HG02642 (cell line): ENCODE data around the gene NXPE4.
"Not testable (repeated sequence)": the region's sequence is repeated elsewhere in the genome, so short reads cannot be mapped to it uniquely, and the experiment has no call there.

Experiments
- ATAC-seq: cut with Tn5 transposase; IDR thresholded peaks from one replicate; pipeline ENCODE4 v1.9.1; 2021; ENCODE audit warnings: mild to moderate bottlenecking; ENCODE audit not compliant: unreplicated experiment, poor library complexity

NXPE4 gene

DNA sequence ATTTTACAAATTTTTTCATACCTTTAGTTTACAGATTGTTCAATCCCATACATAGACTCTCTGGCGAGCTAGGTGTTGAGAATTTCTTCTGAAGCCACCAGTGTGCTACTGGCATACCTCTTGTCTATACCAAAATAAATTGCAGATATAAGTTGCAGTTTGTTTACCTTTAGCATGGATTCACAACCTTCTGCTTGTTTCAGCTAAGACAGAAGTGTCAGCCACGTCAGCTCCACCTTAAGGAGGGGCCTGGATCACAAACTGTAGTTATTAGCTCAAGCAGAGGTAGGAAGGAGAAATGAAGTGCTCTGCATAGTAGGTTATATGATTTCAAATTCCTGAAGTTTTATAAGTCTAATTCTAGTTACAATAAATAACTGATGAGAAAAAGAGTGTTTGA lies at the start of gene NXPE4:
Gene NXPE4 (minus strand): TSS at position 216 of the 400 bp plus-strand sequence. CDS start 1,027 bp downstream, outside the sequence.
- ATAC-seq, result no peak

- not testable (repeated sequence) for ATAC-seq
Observed at GRCh38 chr11:114639440-114639839, 43.9 kb upstream of the NXPE4 start.

DNA sequence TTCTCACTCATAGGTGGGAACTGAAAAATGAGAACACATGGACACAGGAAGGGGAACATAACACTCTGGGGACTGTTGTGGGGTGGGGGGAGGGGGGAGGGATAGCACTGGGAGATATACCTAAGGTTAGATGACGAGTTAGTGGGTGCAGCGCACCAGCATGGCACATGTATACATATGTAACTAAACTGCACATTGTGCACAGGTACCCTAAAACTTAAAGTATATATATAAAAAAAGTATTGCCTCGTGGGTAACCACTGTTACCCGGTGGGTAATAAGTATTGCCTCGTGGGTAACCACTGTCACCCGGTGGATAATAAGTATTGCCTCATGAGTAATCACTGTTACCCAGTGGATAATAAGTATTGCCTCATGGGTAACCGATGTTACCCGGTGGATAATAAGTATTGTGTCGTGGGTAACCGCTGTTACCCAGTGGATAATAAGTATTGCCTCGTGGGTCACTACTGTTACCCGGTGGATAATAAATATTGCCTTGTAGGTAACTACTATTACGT lies 35.9 kb upstream of the NXPE4 start:
- ATAC-seq, result not testable (repeated sequence)

DNA sequence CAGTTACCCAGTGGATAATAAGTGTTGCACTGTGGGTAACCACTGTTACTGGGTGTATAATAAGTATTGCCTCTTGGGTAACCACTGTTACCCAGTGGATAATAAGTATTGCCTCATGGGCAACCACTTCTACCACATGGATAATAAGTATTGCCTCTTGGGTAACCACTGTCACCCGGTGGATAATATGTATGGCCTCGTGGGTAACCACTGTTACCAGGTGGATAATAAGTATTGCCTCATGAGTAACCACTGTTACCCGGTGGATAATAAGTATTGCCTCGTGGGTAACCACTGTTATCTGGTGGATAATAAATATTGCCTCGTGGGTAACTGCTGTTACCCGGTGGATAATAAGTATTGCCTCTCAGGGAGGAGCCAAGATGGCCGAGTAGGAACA lies 29.7 kb upstream of the NXPE4 start:
- no peak for ATAC-seq

DNA sequence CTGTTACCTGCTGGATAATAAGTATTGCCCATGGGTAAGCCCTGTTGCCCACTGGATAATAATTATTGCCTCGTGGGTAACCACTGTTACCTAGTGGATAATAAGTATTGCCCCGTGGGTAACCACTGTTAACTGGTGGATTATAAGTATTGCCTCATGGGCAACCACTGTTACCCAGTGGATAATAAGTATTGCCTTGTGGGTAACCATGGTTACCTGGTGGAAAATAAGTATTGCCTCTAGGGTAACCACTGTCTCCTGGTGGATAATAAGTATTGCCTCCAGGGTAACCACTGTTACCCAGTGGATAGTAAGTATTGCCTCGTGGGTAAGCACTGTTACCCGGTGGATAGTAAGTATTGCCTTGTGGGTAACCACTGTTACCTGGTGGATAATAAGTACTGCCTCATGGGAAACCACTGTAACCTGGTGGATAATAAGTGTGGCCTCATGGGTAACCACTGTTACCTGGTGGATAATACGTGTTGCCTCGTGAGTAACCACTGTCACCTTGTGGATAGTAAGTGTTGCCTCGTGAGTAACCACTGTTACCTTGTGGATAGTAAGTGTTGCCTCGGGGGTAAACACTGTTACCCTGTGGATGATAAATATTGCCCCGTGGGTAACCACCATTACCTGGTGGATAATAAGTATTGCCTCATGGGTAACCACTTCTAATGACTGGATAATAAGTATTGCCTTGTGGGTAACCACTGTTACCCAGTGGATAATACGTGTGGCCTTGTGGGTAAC lies 29.0 kb upstream of the NXPE4 start:
- no peak for ATAC-seq

GRCh38 chr11:114623720-114624119 lies 28.1 kb upstream of the NXPE4 start:
- no peak for ATAC-seq

DNA sequence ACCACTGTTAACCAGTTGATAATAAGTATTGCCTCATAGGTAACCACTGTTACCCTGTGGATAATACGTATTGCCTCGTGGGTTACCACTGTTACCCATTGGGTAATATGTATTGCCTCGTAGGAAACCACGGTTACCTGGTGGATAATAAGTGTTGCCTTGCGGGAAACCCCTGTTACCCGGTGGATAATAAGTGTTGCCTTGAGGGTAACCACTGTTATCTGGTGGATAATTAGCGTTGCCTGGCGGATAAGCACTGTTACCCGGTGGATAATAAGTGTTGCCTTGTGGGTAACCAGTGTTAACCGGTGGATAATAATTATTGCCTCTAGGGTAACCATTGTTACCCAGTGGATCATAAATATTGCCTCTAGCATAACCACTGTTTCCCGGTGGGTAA lies 27.3 kb upstream of the NXPE4 start:
- no peak for ATAC-seq

DNA sequence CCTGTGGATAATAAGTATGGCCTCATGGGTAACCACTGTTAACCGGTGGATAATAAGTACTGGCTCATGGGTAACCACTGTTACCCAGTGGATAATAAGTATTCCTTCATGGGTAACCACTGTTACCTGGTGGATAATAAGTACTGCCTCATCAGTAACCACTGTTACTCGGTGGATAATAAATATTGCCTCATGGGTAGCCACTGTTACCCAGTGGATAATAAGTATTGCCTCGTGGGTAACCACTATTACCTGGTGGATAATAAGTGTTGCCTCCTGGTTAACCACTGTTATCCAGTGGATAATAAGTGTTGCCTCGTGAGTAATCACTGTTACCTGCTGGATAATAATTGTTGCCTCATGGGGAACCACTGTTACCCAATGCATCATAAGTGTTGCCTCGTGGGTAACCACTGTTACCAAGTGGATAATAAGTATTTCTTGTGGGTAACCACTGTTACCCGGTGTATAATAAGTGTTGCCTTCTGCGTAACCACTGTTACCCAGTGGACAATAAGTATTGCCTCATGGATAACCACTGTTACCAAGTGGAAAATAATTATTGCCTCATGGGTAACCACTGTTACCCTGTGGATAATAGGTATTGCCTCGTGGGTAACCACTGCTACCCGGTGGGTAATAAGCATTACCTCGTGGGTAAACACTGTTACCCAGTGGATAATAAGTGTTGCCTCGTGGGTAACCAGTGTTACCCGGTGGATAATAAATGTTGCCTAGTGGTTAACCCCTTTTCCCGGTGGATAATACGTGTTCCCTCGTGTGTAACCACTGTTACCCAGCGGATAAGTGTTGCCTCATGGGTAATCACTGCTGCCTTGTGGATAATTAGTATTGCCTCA lies 26.6 kb upstream of the NXPE4 start:
- no peak for ATAC-seq

GRCh38 chr11:114621072-114621471 lies 25.5 kb upstream of the NXPE4 start:
- ATAC-seq, result no peak

DNA sequence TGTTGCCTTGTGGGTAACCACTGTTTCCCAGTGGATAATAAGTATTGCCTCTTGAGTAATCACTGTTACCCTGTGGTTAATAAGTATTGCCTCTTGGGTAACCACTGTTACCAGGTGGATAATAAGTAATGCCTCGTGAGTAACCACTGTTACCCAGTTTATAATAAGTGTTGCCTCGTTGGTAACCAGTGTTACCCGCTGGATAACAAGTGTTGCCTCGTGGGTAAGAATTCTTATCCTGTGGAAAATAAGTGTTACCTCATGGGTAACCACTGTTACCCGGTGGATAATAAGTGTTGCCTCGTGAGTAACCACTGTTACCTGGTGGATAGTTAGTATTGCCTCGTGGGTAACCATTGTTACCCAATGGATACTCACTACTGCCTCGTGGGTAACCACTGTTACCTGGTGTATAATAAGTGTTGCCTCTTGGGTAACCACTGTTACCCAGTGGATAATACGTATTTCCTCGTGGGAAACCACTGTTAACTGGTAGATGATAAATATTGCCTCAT lies 24.1 kb upstream of the NXPE4 start:
- no peak for ATAC-seq

- ATAC-seq, result no peak
Observed at GRCh38 chr11:114618139-114618538, 22.6 kb upstream of the NXPE4 start.

DNA sequence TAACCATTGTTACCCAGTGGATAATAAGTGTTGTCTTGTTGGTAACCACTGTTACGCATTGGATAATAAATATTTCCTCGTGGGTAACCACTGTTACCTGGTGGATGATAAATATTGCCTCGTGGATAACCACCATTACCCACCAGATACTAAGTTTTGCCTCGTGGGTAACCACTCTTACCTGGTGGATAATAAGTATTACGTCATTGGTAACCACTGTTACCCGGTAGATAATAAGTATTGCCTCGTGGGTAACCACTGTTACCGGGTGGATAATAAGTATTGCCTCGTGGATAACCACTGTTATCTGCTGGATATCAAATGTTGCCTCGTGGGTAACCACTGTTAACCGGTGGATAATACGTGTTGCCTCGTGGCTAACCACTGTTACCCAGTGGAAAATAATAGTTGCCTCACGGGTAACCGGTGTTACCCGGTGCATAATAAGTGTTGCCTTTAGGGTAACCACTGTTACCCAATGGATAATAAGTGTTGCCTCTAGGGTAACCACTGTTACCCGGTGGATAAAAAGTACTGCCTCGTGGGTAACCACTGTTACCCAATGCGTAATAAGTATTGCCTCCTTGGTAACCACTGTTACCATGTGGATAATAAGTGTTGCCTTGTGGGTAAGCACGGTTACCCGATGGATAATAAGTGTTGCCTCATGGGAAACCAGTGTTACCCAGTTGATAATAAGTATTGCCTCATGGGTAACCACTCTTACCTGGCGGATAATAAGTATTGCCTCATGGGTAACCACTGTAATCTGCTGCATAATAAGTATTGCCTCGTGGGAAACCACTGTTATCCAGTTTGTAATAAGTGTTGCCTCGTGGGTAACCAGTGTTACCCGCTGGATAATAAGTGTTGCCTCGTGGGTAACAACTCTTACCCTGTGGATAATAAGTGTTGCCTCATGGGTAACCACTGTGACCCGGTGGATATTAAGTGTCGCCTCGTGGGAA lies 21.9 kb upstream of the NXPE4 start:
- ATAC-seq, result no peak

DNA sequence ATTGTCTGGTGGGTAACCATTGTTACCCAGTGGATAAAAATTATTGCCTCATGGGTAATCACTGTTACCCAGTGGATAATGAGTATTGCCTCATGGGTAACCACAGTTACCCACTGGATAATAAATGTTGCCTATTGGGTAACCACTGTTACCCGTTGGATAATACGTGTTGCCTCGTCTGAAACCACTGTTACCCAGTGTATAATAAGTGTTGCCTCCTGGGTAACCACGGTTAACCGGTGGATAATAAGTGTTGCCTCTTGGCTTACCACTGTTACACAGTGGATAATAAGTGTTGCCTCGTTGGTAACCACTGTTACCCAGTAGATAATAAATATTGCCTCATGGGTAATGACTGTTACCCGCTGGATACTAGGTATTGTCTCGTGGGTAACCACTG lies 20.9 kb upstream of the NXPE4 start:
- no peak for ATAC-seq

- no peak for ATAC-seq
Observed at GRCh38 chr11:114615448-114616361, 20.1 kb upstream of the NXPE4 start.

GRCh38 chr11:114614127-114614720 lies 18.6 kb upstream of the NXPE4 start:
- ATAC-seq, result no peak

- ATAC-seq, result not testable (repeated sequence)
Observed at GRCh38 chr11:114613094-114613493, 17.5 kb upstream of the NXPE4 start.

GRCh38 chr11:114612686-114613085 lies 17.1 kb upstream of the NXPE4 start:
- ATAC-seq, result no peak

GRCh38 chr11:114612199-114612598 lies 16.6 kb upstream of the NXPE4 start:
- not testable (repeated sequence) for ATAC-seq
